ENCODE measurements around the gene SLC25A24.

- TF ChIP-seq EZH2phosphoT487 (IDR thresholded peaks at IDR 0.05) (no peak), CTCF (IDR thresholded peaks at IDR 0.05) (no peak)
Measured at GRCh38 chr1:108106775-108107174, 93.4 kb downstream of the SLC25A24 start.

All from neural progenitor cell (in vitro differentiated cells).